ENCODE results near the gene STRC. TPM values are rescaled to one million over a fixed set of nuclear protein-coding genes. Genes with fewer than 3 reads are reported as not detected.
"Not testable (repeated sequence)": the region's sequence is repeated elsewhere in the genome, so short reads cannot be mapped to it uniquely, and the experiment has no call there.

The STRC gene
- total RNA-seq (2014; rRNA removed), result not detected in 2 replicates
- not detected for polyA plus RNA-seq (2012)

DNA sequence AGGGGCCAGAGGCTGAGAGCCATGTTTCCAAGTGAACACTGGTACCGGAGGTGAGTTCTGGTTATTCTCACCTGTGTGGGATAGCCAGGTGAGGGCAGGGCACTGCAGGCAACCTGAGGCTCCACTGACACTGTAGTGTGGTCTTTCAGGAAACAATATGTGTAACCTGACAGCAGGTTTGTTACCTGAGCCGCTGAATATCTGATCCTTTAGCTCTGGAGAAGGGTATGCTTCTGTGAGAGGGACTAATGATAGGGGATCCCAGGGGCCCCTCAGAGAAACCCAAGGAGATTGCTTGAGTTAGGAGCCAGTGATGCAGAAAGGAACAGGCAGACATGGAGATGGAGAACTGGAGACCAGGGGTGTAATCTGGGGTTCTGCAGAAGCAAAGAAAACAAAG, at the start of gene STRC:
Gene STRC, minus strand, starts transcription at position 101 of the 400 bp plus-strand sequence. Its CDS starts 78 bp downstream, at position 23.
- DNase-seq (ENCODE audit: low read depth), result not testable (repeated sequence)

DNA sequence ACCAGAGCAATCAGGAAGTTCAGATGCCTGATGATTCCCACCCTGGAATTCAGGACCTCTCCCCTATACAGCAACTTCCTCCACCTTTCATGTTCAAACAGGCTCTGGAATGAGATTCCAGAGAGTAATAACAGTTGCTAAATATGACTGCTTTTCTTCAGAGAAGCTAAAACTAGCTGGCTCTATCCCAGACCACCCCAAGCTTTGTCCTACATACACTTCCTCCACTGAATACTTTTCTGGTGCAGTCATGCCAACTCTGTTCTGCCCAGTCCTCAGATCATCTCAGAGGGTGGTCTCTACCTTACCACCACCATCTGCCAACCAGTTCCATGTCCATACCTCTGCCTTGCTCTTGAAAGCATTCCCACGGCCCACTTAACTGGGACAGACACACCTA, 47.6 kb upstream of the STRC start:
- not testable (repeated sequence) for DNase-seq (ENCODE audit: low read depth)

DNA sequence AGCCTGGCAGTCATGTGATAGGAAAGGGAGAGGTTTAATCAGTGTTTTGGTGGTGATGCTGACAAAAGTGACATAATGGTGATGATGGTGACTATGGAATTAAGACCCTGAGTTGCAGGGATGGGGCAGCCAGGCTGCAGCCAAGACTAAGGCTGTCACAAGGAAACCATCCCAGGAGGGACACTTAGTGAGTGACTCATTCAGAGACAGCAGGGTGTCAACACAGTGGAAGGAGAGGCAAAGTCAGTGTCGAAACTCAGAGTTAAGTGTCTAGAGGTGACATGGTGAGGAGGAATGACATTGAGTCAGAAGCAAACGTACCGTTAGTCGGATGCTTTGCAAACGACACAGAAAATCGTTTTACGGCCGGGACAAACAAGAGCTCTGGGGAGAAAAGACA, 44.7 kb upstream of the STRC start:
- not testable (repeated sequence) for DNase-seq (ENCODE audit: low read depth)

DNA sequence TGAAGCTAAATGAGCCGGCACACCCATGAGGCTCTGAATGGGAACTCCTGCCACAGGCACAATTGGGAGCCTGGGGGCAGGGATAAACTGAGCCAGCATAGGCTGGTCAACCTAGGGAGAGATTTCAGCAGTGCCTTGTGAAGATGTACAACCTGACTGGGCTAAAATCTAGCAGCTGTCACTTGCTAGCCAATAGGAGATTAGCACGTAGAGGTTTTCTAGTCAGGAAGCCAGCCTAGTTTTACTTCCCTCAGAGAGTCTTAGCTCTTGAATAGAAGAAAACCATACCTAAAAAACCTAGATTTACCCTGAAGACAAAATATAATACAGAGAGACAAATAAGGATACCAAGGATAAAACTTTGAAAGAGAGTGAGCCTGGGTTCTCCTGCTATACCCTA, 43.7 kb upstream of the STRC start:
- not testable (repeated sequence) for DNase-seq (ENCODE audit: low read depth)

DNA sequence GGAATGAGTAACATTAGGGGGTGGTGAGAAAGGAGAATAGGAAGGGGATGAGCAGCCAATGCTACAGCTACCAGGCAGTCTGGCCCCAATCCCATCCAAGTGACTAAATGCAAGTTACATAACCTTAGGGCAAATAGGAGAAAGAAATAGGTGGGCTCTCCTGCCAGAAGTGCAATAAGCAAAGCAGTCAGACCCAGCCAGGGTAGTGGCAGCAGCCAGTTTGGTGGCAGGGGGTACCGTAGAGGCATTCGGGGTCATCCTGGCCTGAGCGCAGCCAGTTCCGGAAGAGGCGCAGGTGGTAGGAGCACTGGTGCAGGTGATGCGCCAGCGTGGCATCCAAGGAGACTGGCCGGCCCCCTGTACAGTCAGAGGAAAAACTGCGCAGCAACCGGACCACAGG, 41.1 kb upstream of the STRC start:
- not testable (repeated sequence) for DNase-seq (ENCODE audit: low read depth)

DNA sequence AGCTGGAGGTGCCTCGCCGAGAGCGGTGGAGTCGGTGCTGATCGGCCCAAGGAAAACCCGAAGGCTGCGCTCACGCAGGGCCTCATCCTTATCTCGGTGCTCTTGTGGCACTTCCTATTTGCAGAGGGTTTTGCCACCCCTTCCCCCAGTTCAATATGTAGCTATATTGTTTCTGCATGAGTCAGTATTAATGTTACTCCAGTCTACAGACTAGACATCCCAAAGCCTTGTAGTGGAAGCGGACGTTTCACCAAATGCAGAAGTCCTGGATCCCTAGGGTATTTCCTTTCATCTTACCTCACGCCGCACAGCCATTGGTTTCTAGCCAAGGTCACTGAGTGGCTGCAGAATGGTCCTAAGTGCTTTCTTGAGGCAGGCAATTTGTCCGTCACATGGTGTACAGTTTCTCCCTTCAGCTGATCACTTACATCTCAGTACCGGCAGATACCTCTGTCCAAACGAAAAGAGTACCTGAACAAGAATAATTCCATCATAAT, 30.9 kb upstream of the STRC start:
- not testable (repeated sequence) for DNase-seq (ENCODE audit: low read depth)

DNA sequence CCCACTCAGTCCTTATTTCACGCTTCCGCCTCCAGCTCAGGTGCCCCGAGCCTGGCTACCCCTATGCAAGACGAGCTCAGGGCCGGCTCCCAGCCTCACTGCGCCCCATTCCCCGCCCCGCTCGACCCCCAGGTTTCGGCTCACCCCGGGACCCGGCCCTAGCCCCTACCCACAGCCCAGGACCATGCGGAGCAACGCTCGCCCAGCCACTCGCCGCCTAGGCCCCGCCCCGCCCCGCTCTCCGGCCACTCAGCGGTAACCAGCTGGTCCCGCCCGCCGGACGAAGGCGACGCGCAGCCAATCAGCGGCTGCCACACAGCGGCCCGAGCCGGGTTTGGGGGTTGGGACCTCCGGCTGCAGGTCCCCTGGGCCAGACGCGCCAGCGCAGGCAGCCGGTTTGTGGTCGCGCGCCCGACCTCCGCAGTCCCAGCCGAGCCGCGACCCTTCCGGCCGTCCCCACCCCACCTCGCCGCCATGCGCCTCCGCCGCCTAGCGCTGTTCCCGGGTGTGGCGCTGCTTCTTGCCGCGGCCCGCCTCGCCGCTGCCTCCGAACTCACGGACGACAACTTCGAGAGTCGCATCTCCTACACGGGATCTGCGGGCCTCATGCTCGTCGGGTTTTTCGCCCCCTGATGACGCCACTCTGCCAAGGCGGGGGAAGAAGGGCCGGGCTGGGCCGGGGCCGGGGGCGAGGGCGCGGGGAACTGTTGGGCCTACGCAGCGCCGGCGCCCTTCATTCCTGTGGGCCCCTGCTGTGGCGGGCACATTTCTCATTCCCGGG, 30.2 kb upstream of the STRC start, which contains the start of gene CATSPER2:
Gene CATSPER2, minus strand, starts transcription at position 196 of the 781 bp plus-strand sequence. CDS start 783 bp downstream, outside the sequence.
- DNase-seq (ENCODE audit: low read depth), result no peak

DNA sequence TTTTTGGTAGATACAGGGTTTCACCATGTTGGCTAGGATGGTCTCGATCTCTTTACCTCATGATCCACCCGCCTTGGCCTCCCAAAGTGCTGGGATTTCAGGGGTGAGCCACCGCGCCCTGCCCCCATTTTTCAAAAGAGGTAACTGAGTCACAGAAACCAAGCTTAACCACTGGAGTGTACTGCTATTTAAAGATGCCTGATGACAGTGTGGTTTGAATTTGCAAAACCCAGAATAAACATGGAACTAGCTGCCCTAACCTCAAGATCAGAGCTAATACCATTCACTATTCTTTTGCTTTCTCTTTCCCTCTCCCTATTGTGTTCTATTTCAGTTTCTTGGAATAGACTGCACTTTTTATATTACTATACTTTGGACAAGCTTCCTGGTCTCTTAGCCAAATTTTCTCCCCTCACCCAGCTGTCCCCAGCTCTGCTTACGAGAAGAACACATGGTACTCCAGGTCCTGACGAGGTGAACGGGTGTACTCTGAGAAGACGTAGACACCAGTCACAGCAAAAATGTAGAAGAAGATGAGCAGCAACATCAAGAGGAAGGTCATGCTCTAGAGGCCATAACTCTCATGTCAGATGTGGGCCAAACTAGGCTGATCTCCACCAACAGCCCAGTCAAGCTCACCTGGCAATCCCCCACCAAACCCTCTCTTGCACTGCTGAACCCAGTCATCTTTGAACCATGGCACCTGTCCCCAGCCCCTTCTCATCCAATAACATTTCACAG, 20.0 kb upstream of the STRC start:
- not testable (repeated sequence) for DNase-seq (ENCODE audit: low read depth)

DNA sequence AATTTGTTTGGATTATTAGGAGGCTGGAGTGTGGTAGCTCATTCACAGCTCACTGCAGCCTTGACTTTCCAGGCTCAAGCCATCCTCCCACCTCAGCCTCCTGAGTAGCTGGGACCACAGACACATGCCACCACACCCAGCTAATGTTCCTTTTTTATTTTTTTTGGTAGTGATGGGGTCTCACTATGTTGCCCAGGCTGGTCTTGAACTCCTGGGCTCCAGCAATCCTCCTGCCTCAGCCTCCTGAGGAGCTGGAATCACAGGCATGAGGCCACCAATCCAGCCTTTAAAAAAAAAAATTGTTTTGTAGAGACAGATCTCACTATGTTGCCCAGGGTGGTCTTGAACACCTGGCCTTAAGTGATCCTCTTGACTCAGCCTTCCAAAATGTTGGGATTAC, 8.3 kb upstream of the STRC start:
- not testable (repeated sequence) for DNase-seq (ENCODE audit: low read depth)

DNA sequence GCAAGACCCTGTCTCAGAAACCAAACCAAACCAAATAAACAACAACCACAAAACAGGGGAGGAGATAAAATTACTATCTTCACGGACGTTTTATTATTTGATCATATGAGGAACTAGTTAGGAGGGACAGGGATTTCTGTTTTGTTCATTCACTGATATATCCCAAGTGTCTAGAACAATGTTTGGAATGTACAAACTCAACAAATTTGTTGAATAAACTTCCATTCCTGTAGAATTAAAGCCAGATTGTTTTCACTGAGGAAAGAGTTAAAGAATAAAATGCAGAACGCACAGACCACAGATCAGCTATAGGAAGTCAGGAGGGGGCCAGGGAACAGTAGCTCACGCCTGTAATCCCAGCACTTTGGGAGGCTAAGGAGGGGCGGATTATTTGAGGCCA, 6.5 kb upstream of the STRC start:
- DNase-seq (ENCODE audit: low read depth), result no peak

DNA sequence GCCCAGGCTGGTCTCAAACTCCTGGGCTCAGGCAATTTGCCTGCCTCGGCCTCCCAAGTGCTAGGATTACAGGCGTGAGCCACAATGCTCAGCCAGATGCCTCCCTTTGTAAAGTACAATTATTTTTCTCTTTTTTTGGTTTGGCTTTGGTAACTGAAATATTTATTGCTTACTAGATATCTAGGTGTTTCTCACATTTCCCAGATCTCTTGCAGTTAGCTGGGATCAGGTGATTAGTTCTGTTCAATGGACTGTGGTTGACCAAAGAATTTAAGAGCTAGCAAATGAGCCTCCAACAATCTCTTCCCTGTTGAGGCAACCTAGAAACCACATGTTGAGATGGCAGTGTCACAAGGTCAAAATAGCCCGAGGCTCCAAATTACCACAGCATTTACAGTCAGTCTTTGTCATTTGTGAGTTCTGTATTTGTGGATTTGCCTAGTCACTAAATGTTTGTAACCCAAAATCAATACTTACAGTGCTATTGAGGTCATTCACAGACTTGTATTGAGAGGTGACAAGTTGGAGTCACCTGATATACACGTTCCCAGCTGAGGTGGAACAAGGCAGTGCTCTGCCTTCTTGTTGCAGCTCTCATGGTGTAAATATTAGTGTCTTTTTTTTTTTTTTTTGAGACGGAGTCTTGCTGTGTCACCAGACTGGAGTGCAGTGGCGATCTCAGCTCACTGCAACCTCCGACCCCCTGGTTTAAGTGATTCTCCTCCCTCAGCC, 3.6 kb upstream of the STRC start:
- DNase-seq (ENCODE audit: low read depth), result not testable (repeated sequence)

DNA sequence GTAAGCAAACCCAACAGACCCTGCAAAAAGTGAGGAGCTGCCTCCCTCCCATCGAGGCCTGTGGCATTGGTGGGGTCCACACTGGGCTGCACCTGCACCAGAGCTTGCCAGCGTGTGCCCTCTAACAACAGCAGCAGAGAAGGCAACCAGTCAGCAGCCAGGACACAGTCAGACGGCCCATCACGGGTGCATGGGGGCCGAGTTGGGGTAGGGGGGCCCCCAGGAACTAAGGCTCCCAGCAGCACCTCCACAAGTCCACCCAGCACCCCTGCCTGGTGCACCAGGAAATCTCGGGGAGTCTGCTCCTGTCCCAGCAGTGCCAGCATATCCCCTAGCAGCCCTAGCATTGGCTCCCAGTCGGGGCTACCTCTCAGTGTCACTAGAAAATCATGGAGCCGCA, 850 bp downstream of the STRC start:
- DNase-seq (ENCODE audit: low read depth), result not testable (repeated sequence)

DNA sequence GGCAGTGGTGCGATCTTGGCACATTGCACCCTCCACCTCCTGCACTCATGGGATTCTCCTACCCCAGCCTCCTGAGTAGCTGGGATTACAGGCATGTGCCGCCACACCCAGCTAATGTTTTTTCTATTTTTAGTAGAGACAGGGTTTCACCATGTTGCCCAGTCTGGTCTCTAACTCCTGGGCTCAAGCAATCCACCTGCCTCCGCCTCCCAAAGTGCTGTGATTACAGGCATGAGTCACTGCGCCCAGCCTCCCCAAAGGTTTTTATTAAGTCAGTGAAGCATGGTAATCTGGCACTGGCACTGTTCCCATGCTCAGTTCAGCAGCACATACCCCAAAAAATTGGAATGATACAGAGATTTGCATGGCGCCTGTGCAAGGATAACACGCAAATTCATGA, 16.4 kb downstream of the STRC start:
- peak; percentile 57 for DNase-seq (ENCODE audit: low read depth)

DNA sequence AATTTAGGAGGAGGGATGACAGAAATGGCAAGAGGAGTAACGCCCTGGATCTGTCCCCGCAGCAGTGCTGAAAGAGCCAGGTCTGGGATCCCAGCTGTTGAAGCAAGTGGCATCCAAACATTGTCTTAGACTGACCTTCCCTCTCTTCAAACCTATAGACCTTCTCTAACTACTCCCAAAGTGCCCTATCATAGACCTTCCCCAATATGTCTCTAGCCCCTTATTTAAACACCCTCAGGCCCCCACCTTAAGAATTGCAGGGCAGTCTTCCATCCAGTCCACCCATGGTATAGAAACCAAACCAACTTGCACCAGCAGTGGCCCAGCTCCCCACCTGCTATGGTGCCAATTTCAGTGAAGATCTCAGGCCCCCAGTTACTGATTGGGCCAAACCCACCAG, 18.4 kb downstream of the STRC start:
- DNase-seq (ENCODE audit: low read depth), result not testable (repeated sequence)

DNA sequence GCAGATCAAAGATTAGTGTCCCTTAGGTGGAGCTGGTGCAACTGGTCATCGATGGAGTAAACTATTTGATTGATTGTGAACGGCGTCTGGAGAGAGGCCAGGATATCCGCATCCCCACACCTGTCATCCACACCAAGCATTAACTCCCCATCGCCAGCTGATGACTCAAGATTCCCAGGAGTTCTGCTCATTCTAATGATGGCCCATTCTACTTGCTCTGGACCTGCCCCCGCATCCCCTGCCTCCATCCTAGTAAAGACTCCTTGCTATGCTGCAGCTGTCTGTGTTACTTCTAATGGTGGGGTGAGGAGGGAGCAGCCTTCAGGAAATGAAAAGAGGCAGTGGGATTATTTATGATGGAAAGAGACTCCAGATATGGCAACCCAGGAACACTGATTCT, 19.5 kb downstream of the STRC start:
- DNase-seq (ENCODE audit: low read depth), result not testable (repeated sequence)

DNA sequence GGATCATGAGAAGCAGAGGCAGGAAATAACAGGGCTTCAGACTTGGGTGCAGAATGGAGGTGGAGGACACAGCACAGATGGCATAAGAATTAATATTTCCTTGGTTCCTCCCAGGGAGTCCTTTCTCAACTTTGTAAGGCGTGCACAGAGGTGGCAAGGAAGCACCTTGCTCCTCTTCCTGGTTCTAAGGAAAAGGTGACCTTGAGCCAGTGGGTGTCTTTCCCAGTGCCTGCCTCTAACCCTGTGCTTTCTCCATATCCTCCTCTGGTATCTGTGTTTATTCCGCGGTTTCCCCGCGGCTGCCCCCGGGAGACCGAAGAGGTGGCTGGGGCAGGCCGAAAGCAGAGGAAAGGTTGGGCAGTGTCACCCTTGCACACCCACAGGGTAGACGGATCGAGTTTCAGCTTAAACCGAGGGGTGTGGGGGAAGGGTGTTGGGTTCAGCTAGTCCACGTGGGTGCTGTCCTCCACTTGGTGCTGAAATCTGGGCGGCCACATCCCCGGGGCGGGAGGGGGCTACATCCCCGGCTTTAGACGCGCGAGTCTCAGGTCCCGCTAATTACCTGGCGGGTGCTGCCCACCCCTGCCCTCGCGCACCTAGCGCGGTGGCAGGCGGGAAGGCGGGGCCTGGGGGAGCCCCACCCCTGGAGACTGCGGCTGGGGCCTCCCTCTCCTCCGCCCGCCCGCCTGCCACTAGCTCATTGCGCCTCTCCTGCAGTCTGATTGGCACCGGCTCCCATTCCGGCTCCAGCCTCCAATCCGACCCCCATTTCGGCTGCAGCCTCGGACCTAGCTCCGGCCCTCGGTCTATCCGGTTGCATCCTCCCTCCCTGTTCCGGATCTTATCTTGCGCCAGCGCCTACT, 25.0 kb downstream of the STRC start, which contains the start of gene CKMT1B:
Gene CKMT1B, plus strand, starts transcription at position 700 of the 863 bp plus-strand sequence. CDS start 192 bp downstream, outside the sequence.
- not testable (repeated sequence) for DNase-seq (ENCODE audit: low read depth)

DNA sequence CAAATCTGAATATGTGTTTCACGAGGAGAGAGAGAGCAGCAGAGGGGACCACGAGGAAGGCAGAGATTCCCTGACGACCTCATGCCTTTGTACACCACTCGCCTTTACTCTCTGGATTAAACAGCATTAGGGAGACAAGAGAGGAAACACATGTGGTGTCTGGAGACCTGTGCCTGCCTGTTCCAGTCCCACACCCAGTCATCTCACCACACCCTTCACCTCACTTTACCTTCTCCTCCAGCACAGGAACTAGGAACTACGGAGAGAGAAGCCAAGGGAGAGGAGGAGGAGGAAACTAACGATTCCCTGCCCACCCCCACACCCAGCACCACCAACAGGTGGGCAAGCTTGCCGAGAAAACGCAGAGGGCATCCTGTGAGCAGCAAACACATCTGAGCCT, 25.8 kb downstream of the STRC start:
- not testable (repeated sequence) for DNase-seq (ENCODE audit: low read depth)

DNA sequence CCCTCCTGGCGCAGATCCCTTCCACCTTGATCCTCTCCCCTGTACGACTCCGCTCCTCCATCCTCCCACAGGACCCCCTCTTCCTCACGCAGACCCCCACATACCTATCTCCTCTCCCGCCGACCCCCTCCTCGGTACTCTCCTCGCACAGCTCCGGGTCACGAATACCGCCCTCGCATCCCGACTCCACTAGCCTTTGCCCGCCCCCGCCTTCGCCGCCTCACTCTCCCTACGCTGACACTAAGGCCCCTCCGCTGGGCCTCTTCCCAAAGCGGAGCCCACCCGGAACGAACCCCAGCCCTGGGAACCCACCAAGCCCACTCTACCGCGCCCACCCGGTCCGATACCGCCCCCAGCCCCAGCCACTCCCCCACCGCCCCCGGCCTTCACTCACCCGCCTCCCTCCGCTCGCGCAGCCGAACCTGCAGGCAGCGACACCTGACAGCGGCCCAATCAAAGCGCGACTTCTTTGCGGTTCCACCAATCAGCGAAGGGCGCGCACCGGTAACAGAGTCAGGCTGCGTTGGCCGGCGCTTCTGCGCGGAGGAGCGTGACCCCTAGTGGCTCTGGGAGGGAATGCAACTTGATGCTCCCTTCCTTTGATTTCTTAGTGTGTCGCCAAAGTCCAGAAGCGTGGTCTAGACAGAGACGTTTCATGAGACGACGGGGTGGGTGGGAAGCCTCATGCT, 28.7 kb downstream of the STRC start, which contains the start of gene PPIP5K1:
Gene PPIP5K1, minus strand, starts transcription at position 431 of the 689 bp plus-strand sequence. CDS start 5,704 bp downstream, outside the sequence.
- not testable (repeated sequence) for DNase-seq (ENCODE audit: low read depth)

DNA sequence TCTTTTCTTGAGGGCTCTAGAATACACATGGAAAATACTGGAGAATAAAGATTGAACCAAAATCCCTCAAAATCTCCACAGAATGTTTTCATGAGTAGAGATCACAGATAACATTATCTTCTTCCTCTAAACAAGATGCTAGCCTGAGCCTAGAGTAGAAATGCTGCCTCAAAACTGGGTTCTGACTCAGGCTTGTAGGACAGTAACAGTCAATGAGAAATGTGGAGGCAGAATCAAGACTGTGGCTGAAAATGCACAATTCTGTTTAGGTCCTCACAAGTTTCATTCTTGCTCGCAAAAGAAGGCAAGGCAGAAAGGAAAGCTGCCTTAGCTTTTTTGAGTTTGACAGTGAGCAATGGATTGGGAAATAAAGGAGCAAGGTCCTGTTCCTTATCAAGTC, 44.0 kb downstream of the STRC start:
- not testable (repeated sequence) for DNase-seq (ENCODE audit: low read depth)

DNA sequence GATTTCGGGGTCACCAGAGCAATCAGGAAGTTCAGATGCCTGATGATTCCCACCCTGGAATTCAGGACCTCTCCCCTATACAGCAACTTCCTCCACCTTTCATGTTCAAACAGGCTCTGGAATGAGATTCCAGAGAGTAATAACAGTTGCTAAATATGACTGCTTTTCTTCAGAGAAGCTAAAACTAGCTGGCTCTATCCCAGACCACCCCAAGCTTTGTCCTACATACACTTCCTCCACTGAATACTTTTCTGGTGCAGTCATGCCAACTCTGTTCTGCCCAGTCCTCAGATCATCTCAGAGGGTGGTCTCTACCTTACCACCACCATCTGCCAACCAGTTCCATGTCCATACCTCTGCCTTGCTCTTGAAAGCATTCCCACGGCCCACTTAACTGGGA, 52.0 kb downstream of the STRC start:
- DNase-seq (ENCODE audit: low read depth), result not testable (repeated sequence)
